ENCODE results near the gene SNRPD2.

DNA sequence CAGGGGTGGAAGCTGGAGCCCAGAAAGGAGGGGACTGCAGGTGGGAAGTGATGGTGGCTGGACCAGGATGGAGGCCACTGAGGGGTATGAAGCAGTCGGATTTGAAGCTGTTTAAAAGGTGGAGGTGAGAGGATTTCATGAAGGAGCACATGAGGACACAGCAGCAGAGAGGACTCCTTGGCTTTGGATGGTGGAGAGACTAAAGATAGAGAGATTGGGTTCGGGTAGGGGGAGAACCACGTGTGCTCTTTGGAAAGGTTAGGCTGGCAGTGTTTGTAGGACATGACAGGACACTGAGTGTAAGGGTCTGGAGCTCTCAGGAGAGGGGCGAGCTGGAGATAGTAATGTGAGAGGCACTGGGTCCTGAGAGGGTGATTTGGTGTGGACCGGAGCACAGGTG is 8.8 kb downstream of the SNRPD2 start:
- TF ChIP-seq POLR2AphosphoS5 (IDR thresholded peaks at IDR 0.05; ENCODE audit: borderline replicate concordance, low read depth, low read length): no peak
- no peak for TF ChIP-seq EZH2 (IDR thresholded peaks at IDR 0.05)
- no peak for TF ChIP-seq FOXP2 (optimal IDR thresholded peaks at IDR 0.05; ENCODE audit: control extremely low read depth, extremely low read length, insufficient read depth)

All from SK-N-MC (cell line).